SK-N-SH (cell line): ENCODE measurements around the gene LCE1E. TPM values are rescaled to one million over a fixed set of nuclear protein-coding genes. Genes with fewer than 3 reads are reported as not detected.

Experiments used
- CTCF ChIA-PET: fragments of 300-600, 350-600 bp; formaldehyde crosslinking; extraction: SDS; loops from one replicate; lab custom pipeline; 2021; lab: Yijun Ruan, JAX
- POLR2A ChIA-PET: fragments of 350-600 bp; sonication (Branson Sonifier 250); formaldehyde crosslinking; extraction: SDS; loops from one replicate; lab custom pipeline; 2020; ENCODE audit warnings: antibody characterized with exemption, inconsistent platforms; lab: Yijun Ruan, JAX
- DNase-seq: peaks from one replicate; pipeline ENCODE4 v3.0.0; 2012
- H2AFZ ChIP-seq: fragments of 200-600 bp; sonication (generic); 2 replicates; pipeline ENCODE4 v1.8.1; 2016; ENCODE audit warnings: antibody characterized with exemption, mild to moderate bottlenecking, low read depth
- H3F3A ChIP-seq: fragments of 200-600 bp; sonication (generic); replicated peaks from 2 replicates; pipeline ENCODE3; 2016; ENCODE audit warnings: antibody characterized with exemption, mild to moderate bottlenecking; ENCODE audit not compliant: insufficient read depth
- H3K27ac ChIP-seq, 2 experiments: fragments of 200-500 bp in 1 of 2; fragments of 200-600 bp in 1 of 2; sonication (Bioruptor generic) in 1 of 2; sonication (generic), shearing (Covaris generic) in 1 of 2; 2 replicates each; pipeline versions ENCODE4 v1.5.1 to v1.6.1; 2014 to 2016; ENCODE audit warnings: low read depth in 2 of 2, inconsistent platforms in 1 of 2, low read length in 1 of 2, mild to moderate bottlenecking in 1 of 2, mixed read lengths in 1 of 2
- H3K27me3 ChIP-seq: fragments of 200-600 bp; sonication (generic), shearing (Covaris generic); 2 replicates; pipeline ENCODE4 v1.6.1; 2016; ENCODE audit warnings: mixed run types; ENCODE audit not compliant: insufficient read depth
- H3K36me3 ChIP-seq, 2 experiments: fragments of 200-500 bp in 1 of 2; fragments of 200-600 bp in 1 of 2; sonication (Bioruptor generic) in 1 of 2; sonication (generic) in 1 of 2; replicated peaks in 1 of 2; 2 replicates each; pipeline versions ENCODE3 to v1.5.1; 2014 to 2016; ENCODE audit warnings: low read length in 1 of 2, mild to moderate bottlenecking in 1 of 2; ENCODE audit not compliant: insufficient read depth in 2 of 2, control insufficient read depth in 1 of 2
- H3K4me1 ChIP-seq, 2 experiments: fragments of 200-500 bp in 1 of 2; fragments of 200-600 bp in 1 of 2; sonication (Bioruptor generic) in 1 of 2; sonication (generic), shearing (Covaris generic) in 1 of 2; 2 replicates each; pipeline versions ENCODE4 v1.5.1 to v1.6.1; 2014 to 2016; ENCODE audit warnings: low read depth in 1 of 2, low read length in 1 of 2, mixed run types in 1 of 2; ENCODE audit not compliant: insufficient read depth in 2 of 2, control insufficient read depth in 1 of 2
- H3K4me2 ChIP-seq: fragments of 200-600 bp; sonication (generic), shearing (Covaris generic); 2 replicates; pipeline ENCODE4 v1.6.1; 2017; ENCODE audit warnings: mixed run types
- H3K4me3 ChIP-seq, 2 experiments: fragments of 200-500 bp in 1 of 2; fragments of 200-600 bp in 1 of 2; sonication (Bioruptor generic) in 1 of 2; sonication (generic), shearing (Covaris generic) in 1 of 2; 2 replicates each; pipeline versions ENCODE4 v1.5.1 to v1.8.1; 2014 to 2016; ENCODE audit warnings: low read depth in 2 of 2, inconsistent platforms in 1 of 2, low read length in 1 of 2, mild to moderate bottlenecking in 1 of 2, mixed read lengths in 1 of 2, moderate library complexity in 1 of 2
- H3K79me2 ChIP-seq: fragments of 200-600 bp; sonication (generic); 2 replicates; pipeline ENCODE4 v1.8.1; 2017; ENCODE audit warnings: mild to moderate bottlenecking; ENCODE audit not compliant: insufficient read depth
- H3K9ac ChIP-seq: fragments of 200-600 bp; sonication (generic); 2 replicates; pipeline ENCODE4 v1.6.1; 2017; ENCODE audit warnings: mixed run types
- H3K9me2 ChIP-seq: fragments of 200-600 bp; sonication (generic); 2 replicates; pipeline ENCODE4 v1.6.1; 2017; ENCODE audit warnings: mixed run types
- H3K9me3 ChIP-seq: fragments of 200-600 bp; sonication (generic); 2 replicates; pipeline ENCODE4 v1.6.1; 2017; ENCODE audit warnings: mixed run types, mild to moderate bottlenecking, moderate library complexity
- H4K20me1 ChIP-seq: fragments of 200-600 bp; sonication (generic); 2 replicates; pipeline ENCODE4 v1.6.1; 2017; ENCODE audit warnings: mild to moderate bottlenecking, mixed run types; ENCODE audit not compliant: insufficient read depth
- CHD2 ChIP-seq: fragments of 150-350 bp; IDR thresholded peaks from 2 replicates; pipeline ENCODE4 v1.6.1; 2018; ENCODE audit warnings: low read length; ENCODE audit not compliant: partially characterized antibody
- EP300 ChIP-seq, 2 experiments: IDR thresholded peaks; 2 replicates each; pipeline versions ENCODE4 v1.4.0 to v1.6.1; 2012; ENCODE audit warnings: borderline replicate concordance in 1 of 2, low read depth in 1 of 2, low read length in 1 of 2
- GABPA ChIP-seq: IDR thresholded peaks from 2 replicates; pipeline ENCODE4 v1.4.0; 2012; ENCODE audit warnings: low read depth, mild to moderate bottlenecking
- JUND ChIP-seq: IDR thresholded peaks from 2 replicates; pipeline ENCODE4 v1.4.0; 2012
- MEF2A ChIP-seq: IDR thresholded peaks from 2 replicates; pipeline ENCODE4 v1.4.0; 2012; ENCODE audit warnings: low read depth, borderline replicate concordance
- NFIC ChIP-seq: IDR thresholded peaks from 2 replicates; pipeline ENCODE4 v1.4.0; 2012; ENCODE audit warnings: borderline replicate concordance
- RCOR1 ChIP-seq: fragments of 150-350 bp; IDR thresholded peaks from 2 replicates; pipeline ENCODE4 v1.6.1; 2017; ENCODE audit warnings: antibody characterized with exemption, low read length
- REST ChIP-seq: IDR thresholded peaks from 2 replicates; pipeline ENCODE4 v1.6.1; 2012; ENCODE audit warnings: mild to moderate bottlenecking, low read depth, low read length, moderate library complexity
- RFX5 ChIP-seq: IDR thresholded peaks from 2 replicates; pipeline ENCODE4 v1.6.1; 2012; ENCODE audit warnings: mild to moderate bottlenecking, improper control_type of control experiment, low read length
- RXRA ChIP-seq: IDR thresholded peaks from 2 replicates; pipeline ENCODE4 v1.4.0; 2012; ENCODE audit warnings: low read depth, mild to moderate bottlenecking, borderline replicate concordance
- SIN3A ChIP-seq: IDR thresholded peaks from 2 replicates; pipeline ENCODE4 v1.6.1; 2012; ENCODE audit warnings: low read depth, mild to moderate bottlenecking, low read length, moderate library complexity, borderline replicate concordance
- TAF1 ChIP-seq: IDR thresholded peaks from 2 replicates; pipeline ENCODE4 v1.6.1; 2012; ENCODE audit warnings: low read depth, mild to moderate bottlenecking, low read length, moderate library complexity, borderline replicate concordance
- TEAD4 ChIP-seq: IDR thresholded peaks from 2 replicates; pipeline ENCODE4 v1.4.0; 2012; ENCODE audit warnings: mild to moderate bottlenecking, borderline replicate concordance; ENCODE audit not compliant: insufficient read depth
- ZBTB33 ChIP-seq: IDR thresholded peaks from 2 replicates; pipeline ENCODE4 v1.4.0; 2012; ENCODE audit warnings: low read depth, borderline replicate concordance
- WGBS: methylation state at CpG from one replicate; pipeline ENCODE4 v1.1.6; 2017; ENCODE audit warnings: low lambda C conversion rate; 5-methylcytosine and 5-hydroxymethylcytosine counted together
- polyA plus RNA-seq, 3 experiments: library from polyadenylated mRNA; depleted of rRNA; stranded (reverse); fragments of >200 nt; gene quantifications; 2 replicates each; pipeline ENCODE4 v1.2.3, GENCODE V29; 2012
- TF ChIP-seq, protein P1 (sequence below): IDR thresholded peaks from 2 replicates; pipeline ENCODE4 v1.4.0; 2012; ENCODE audit warnings: low read depth

LCE1E gene
- polyA plus RNA-seq, 1 of the 3 experiments (the other 2 are of a cell fraction), result not detected

DNA sequence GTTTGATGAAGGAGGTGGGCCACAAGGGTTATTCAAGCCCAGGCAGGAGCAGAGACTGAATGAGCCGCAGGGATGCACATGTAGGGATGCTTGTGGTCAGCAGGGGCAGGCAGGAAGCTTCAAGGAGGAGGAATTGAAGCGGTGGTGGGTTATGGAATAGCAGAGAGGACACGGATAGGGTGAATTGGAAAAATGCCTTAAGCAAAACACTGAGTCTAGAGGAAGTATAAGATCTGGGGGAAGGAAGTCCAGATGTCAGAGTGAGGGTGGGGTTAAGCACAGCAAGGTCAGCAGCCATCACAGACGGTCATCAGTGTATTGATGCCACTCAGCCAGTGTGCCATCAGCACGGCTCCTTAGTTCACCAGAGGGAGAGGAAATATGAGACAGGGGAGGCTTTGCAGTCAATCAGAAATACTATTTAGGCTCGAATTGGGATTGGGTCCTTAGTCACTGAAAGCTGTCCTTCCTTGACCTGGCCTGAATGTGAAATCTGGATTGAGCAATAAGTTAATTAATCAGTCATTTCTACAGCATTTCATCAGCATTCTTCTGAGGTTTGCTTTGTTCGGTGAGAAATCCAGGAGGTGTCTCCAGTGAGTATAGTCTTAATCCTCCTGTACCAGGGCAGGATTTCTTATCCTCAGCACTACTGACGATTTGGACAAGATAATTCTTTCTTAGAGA is 17.1 kb upstream of the LCE1E start:
- H3F3A ChIP-seq, result no peaks in the 10 kb centered on the region
- no peaks in the 10 kb centered on the region for H3K27me3 ChIP-seq
- no peak overlapping the region for H3K4me3 ChIP-seq
- no peak overlapping the region for H3K4me2 ChIP-seq
- no peaks in the 10 kb centered on the region for H3K36me3 ChIP-seq
- no peaks in the 10 kb centered on the region for H3K79me2 ChIP-seq
- CTCF ChIA-PET, result no interaction called here
- POLR2A ChIA-PET, result no interaction called here
- DNase-seq, result no peak
- no peaks in the 10 kb centered on the region for H4K20me1 ChIP-seq
- no peak overlapping the region for H3K9ac ChIP-seq
- no peaks in the 10 kb centered on the region for H3K9me3 ChIP-seq
- no peak overlapping the region for H3K27ac ChIP-seq
- WGBS, result 3% methylated on average over 8 of the region's 8 CpGs
- H3K4me1 ChIP-seq, result no peaks in the 10 kb centered on the region
- no peak overlapping the region for H2AFZ ChIP-seq
- H3K9me2 ChIP-seq, result no peaks in the 10 kb centered on the region
- TF ChIP-seq ZBTB33 (no peak), REST (no peak), JUND (no peak), GABPA (no peak), RXRA (no peak), TAF1 (no peak), EP300 (IDR thresholded peaks at IDR 0.05; ENCODE audit: borderline replicate concordance in 1 of 2, low read depth in 1 of 2, low read length in 1 of 2) (no peak), MEF2A (no peak), NFIC (no peak), RFX5 (no peak), CHD2 (no peak), SIN3A (no peak), RCOR1 (no peak), TEAD4 (no peak)
- TF ChIP-seq, protein P1, sequence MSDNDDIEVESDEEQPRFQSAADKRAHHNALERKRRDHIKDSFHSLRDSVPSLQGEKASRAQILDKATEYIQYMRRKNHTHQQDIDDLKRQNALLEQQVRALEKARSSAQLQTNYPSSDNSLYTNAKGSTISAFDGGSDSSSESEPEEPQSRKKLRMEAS, result no peak
